ENCODE measurements around the gene TAF8. TPM values are rescaled to one million over a fixed set of nuclear protein-coding genes. Genes with fewer than 3 reads are reported as not detected.
"Not testable (repeated sequence)": the region's sequence is repeated elsewhere in the genome, so short reads cannot be mapped to it uniquely, and the experiment has no call there.

Gene TAF8
- total RNA-seq, 1 experiment from 2014 or later = 22.6 TPM

DNA sequence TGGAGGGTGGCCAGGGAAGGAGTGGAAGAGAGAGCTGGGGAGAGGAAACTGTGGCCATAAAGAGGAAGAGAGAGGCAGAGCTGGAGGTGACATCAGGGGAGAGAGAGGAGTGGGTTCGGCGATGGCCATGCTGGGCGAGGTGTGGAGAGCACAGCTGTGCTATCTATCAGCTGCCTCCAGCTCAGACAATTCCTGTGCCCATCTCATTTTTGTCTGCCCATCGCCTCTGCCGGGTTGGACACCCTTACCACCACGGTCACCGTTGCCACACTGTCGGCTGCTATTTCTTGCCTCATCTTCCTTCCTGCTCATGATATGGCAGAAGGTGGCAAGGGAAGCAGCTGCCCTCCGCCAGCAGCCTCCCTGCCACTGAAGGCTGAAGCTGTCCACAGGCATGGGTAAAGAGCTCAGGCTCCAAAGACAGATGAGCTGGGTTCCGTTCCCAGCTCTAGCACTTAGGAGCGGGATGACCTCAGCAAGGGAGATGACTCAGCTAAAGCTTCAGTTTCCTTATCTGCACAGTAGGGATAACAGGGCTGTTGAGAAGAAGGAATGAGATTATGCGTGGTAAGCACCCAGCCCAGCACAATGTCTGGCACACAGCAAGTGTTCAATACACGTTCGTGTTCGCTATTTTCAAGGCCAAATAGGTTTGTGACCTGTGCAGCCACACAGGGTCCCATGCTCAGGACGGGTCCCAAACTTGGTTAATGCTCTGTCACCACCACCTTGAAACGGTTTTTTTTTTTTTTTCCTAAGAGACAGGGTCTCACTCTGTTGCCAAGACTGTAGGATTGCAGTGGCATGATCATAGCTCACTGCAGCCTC is 21.9 kb upstream of the TAF8 start:
- peak; percentile 75 for DNase-seq (ENCODE audit: low read depth)

DNA sequence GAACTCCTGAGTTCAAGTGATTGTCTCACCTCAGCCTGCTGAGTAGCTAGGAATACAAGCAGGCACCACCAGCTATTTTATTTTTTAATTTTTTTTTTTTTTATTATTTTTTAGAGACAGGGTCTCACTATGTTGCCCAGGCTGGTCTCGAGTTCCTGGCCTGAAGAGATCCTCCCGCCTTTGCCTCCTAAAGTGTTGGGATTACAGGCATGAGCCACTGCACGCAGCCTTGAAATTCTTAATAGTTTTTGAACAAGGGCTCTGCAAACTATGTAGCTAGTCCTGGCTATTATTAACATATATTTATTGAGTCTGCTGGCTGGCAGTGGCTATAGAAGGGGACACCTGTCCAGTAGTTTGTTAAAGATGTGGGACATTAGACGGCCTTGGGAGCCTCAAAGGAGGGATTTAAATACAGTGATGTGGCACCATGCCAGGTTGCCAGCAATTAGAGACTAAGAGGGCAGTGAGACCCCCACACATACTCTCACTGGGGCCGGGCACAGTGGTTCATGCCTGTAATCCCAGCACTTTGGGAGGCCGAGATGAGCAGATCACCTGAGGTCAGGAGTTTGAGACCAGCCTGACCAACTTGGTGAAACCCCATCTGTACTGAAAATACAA is 21.1 kb upstream of the TAF8 start:
- DNase-seq (ENCODE audit: low read depth) = no peak

DNA sequence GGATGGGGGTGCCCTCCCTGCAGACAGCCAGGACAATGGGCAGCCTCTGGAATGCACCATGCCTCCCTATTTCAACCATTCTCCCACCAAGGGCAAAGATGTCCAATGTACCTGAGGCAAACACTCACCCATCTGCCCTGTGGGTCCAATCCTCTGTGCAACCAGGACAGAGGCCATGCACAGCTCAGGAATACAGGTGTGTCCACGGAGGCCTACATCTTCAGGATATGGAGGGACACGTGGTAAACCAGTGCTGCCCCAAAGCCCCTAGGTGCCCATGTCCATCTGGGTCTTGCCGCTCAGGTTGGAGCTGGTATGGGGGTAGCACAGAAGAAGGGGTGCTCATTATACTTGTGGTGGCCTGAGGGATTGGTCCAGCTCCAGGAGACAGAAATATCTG is 20.4 kb upstream of the TAF8 start:
- no peak for DNase-seq (ENCODE audit: low read depth)

DNA sequence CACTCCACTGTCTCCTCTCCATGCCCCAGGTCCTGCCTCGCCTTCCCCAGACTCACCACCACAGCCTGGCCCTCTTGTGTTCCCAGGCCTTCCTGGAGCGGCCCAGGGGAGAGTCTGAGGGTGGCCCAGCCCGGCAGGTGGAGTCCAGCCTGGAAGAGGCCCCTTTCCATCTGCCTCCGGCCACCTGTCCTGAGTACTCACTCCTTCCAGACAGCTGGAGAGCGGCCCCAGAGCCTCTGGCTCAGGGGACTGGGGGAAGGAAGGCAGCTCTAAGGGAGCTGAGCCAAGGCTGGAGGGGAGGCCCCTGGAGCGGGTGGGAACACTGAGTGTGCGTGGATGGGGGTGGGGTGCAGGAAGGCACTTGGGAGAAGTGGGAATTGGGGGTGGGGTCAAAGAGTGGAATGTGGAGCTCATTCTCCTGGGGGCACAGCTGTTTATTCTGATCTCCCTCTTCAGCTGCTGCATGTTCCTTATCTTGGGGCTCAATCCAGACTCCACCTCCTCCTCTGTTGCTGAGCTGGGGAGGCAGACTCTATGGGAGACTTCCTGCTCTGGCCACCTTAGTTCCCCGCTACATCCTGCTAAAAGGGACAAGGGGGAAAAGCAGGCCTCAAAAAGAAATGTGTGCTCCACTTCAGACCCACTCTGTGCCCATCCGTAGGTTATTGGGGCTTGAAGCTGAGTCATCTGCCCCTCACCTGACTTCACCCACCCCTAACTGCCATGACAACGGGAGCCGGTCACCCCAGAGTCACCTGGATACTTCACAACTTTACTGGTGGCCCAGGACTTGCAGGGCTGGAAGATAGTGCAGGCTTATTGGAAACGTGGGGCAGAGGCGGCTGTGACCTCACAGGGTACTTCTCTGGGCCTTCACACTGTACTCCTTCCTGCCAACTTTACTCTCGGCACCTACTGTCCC is 19.5 kb upstream of the TAF8 start:
- no peak for DNase-seq (ENCODE audit: low read depth)

DNA sequence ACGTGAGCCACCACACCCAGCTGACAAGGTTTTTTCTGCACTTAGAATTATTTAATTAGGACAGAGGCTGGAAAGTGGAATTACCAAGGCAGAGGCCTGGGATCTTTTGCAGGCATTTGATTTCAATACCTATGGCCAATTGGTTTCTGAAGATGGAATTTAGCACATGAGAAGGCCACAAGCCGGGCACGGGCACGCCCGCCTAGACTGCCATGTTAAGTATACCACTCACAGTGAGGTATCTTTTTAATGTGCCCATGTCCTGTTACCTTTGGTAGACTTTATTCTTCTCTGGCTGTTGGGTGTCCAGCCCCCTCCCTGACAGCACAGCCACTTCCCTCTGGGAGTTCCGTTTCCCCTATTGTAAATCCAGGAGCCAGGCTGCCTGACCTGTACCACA is 18.0 kb upstream of the TAF8 start:
- no peak for DNase-seq (ENCODE audit: low read depth)

DNA sequence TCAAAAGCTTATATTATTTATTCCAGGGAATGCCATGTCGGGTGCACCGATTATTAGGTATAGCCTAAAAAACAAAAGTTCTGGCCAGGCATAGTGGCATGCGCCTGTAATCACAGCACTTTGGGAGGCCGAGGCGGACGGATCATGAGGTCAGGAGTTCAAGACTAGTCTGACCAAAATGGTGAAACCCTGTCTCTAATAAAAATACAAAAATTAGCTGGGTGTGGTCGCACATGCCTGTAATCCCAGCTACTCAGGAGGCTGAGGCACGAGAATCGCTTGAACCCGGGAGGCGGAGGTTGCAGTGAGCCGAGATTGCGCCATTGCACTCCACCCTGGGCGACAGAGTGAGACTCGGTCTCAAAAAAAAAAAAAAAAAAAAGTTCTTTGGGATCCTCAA is 12.7 kb upstream of the TAF8 start:
- DNase-seq (ENCODE audit: low read depth) = not testable (repeated sequence)

DNA sequence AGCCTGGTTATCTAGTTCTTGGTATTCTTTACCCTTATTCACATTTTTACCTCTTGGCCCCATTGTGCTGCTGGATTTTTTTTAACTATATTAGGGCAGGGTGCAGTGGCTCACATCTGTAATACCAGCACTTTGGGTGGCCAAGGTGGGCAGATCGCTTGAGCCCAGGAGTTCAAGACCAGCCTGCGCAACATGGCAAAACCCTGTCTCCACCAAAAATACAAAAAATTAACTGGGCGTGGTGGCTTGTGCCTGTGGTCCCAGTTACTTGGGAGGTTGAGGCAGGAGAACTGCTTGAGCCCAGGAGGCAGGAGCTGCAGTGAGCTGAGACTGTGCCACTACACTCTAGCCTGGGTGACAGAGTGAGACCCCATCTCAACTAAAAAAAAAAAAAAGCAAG is 12.2 kb upstream of the TAF8 start:
- no peak for DNase-seq (ENCODE audit: low read depth)

DNA sequence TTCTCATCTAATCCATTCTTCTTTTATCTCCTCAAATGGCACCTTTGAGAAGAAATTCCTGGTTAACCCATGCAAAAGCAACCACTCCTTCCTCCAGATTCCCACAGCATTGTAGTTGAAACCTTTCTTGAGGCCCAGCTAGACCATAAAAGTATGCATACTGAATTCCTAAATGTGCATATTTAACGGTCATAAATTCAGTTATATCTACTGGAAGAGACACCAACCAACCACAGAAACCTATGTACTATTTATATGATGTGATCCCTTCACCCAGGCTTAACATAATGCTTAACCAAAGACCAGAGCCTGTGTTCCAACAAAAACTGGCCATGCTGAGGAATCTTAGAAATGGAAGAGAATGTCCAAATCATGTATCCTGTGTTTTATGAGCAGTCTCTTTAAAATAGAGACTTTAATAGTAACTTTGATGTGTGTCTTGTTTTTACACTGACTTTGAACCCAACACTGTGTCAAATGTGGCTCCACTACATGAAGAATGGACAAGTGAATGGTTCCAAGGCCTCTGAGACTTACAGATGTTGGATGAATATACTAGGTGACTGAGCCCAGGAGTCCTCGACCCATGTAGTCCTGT is 11.4 kb upstream of the TAF8 start:
- no peak for DNase-seq (ENCODE audit: low read depth)

DNA sequence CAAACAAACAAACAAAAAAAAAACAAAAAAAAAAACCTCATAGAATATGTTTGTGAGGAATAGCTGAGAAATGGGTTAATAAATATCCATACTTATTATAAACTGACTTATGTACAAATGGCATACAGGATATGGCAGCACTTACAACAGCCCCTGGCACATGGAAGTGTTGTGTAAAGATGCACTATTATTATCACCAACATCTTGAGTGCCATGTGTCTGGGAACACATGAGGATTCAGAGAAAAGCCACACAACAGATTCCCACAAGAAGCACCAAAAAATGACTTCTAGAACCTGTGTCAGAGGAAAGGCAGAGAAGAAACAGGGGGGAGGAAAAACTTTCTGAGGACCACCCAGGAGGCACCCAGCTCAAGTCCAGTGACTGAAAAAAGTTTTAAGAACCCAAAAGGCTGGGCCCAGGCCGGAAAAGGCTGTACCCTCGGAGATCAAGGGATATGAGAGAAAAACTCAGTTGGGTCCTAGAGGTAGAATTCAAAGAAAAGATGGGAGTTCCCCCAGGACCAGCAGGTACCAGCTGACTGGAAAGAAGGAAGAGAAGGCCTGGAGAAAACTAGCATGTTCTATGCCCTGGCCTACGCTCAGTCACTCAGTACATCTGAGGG is 9.4 kb upstream of the TAF8 start:
- DNase-seq (ENCODE audit: low read depth) = no peak

DNA sequence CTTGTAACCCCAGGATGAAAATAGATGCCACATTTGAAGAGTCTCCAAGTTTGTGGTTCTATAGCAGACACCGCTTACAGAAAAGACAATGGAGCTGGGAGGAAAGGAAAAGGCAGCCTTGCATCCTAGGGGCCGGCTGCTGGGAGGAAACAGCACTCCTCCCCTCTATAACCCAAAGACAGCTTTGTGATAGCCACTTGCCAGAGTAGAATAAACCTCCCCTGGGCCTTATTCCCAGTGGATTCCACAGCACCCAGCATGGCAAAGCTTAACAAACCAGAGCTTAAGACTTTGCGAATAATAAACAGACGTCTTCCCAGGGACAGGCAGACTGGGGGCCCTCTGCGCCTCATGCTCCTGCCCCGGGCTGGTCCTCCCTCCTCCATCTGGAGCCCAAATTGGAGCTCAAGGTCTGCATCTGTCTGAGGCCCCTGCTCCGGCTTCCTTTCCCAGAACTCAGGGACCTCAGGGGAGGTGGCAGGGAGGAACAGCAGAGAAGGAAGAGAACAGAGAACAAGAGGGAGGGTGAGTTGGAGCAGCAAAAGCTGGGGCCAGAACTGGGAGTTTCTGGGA is 8.8 kb upstream of the TAF8 start:
- DNase-seq (ENCODE audit: low read depth) = peak; percentile 17

DNA sequence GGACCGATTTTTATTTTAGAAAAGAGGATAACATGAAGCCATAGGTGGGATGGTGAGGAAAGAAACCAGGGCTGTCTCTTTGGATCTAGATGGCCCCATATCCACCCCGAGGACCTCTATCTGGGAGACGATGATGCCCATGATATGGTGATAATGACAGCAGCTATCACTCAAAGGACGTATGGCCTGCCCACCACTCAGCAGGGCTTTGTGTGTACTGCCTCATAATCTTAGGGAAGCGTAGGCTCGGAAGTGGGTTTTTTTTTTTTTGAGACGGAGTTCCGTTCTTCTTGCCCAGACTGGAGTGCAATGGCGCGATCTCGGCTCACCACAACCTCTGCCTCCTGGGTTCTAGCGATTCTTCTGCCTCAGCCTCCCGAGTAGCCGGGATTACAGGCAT is 8.2 kb upstream of the TAF8 start:
- DNase-seq (ENCODE audit: low read depth) = no peak

DNA sequence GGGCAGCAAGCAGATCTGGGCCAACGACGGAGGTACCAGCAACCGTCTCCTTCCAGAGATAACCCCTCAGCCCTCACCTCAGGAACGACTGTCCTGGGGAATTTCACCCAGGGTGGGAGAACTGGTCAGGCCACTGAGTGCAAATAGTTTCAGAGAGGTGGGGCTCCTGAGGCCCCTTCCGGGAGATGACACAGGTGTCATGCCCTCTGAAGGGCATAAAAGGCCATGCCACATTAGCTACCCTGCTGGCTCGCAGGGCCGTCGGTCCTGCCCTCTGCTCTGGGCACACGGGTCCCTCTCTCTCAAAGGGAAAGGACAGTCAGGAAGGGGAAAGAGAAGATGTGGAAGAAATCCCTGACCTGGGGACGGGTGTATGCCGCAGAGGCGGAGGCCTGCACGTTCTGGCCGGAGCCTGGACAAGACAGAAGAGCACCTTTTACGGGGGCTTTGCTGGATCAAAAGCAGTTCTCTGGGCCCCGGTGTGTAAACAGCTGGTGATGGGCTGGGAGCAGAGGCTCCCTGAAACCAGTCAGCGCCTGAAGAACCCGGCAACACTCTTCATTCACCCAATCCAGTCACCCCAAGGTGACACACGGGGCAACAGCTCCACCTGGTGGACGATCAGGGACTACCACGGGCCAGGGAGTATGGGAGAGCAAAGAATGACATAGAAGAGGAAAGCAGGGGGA is 6.4 kb upstream of the TAF8 start:
- DNase-seq (ENCODE audit: low read depth) = peak; percentile 77

DNA sequence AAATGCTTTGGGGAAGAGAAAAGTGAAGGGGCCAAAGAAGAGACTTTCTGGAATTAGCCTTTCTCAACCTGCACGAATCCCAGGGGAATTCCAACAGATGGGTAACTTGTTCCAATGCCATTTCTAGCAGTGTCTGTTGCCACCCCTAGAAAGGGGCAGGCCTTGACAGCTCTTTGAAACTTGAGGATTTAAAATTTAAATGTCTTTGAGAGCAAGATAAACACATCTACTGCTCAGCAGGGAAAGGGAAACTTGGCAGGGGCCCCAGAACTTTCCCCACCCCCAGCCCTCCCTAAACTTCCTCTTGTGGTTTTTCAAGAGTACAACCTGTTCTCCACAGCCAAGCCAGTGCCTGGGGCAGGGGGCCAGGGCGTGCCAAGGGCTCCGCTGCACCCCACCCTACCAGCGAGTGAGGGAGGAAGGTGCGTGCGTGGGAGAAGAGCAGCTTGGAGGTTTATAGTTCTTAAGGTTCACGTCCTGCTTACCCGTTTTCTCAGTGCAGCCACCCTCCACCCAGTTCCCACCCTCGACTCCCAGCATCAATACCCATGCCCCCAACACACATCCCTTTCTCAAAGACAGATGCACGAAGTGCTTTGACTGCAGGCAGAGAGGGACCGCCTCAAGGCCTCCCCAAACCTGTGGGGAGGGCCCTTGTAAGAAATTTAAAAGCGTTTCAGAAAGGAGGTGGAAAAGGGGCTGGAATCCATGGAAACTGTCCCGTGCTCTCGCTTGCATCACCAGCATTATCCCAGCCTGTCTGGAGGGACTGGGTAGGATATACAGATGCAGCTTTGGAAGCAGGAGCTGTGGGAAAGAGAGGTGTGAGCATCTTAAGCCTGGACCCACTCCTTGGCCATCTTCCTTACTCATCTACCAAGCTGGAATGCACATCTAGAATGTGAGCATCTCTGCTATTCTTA is 4.5 kb upstream of the TAF8 start:
- peak; percentile 87 for DNase-seq (ENCODE audit: low read depth)

DNA sequence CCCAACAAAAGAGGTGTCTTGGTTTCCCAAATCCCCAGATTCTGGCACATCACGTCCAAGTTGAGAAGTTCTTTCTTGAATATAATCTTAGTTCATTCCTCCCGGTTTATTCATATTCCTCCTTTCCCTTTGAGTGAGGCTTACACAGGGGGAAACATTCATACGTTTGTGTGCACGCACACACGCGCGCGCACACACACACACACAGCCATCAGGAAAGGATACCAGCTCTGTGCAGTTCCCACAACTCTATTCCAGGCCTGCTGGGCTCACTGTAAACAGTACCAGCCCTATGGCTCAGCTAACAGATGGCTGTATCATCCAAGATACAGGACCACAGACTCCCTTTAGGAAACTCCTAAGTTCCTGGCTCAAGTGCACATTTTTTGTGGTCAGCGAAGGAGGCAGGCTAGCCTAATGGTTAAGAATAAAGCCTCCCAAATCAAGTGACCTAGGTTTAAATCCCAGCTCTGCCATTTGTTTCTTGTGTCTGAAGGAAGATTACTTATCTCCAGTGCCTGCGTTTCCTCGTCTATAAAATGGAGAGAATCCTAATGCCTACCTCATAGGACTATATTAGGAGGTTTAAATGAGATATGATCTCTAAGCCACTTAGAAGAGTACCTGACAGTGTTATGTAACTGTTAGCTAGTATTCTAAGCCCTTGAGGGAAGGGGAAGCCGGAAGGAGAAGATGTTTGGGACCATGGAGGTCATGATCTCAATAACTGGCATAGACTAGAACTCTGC is 3.7 kb upstream of the TAF8 start:
- no peak for DNase-seq (ENCODE audit: low read depth)

DNA sequence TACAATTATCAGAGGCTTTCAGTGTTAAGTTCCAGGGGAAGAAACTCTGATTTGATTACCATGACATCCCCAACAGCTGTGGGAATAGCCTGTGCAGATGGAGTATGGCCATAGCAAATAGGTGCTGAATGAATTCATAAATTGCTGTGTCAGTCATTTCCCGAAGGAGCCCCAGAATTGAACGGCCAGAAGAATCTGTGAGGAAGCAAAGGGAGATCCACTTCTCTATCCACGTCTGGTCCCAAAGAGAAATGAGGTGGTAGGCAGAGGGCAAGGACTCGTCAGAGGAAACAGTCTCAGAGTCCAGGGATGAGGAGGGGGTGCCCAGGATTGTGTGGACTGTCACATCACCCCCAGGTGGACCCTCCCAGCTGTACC is 3.1 kb upstream of the TAF8 start:
- DNase-seq (ENCODE audit: low read depth) = no peak

DNA sequence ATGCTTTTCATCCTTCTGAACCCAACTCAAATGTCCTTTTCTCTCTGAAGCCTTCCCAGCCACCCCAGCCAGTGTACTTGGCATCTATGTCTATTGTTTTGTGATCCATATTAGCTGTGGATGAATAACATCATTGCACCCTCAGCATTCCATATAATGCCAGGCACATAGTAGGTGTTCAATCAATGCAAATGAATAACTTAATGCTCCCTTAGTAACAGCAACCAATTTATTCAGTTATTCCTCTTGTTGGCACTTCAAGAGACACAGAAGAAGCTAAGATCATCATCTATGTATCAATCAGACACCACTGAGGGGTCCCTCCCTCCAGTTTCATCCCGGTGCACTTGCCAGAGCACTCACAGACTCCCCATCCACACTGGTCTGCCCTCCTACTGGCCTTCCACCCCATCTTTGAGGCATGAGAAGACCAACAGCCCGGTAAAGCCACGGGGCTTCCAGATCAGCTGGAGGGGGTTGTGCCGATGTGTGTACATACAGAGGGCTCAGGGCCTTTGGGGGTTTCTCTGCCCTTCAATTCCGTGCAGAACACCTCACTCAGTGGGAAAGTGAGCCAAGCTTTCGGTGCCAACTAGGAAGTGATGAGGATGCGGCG is 2.4 kb upstream of the TAF8 start:
- DNase-seq (ENCODE audit: low read depth) = no peak

DNA sequence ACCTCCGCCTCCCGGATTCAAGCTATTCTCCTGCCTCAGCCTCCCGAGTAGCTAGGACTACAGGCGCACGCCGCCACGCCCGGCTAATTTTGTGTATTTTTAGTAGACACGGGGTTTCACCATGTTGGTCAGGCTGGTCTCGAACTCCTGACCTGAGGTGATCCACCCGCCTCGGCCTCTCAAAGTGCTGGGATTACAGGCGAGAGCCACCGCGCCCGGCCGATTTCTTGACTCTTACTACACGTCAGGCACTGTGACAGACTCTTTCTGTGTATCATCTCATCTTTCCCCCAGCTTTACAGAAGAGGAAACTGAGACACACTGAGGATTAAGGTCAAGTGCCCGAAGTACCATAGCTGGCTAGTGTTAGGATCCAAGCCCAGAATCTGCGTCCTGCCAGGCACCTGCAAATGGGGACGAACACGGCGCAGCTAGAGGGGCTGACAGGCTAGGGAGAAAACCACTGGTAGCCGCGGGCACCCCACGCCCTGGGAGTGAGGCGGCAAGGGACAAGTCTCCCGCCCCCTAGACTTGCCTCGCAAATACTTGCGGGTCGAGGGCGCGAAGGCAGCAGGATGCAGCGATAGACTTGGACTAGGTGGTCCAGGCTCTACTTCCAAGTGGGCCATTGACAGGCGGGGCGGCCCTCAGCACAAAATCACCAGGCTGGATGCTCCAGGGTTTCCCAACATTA is 1.1 kb upstream of the TAF8 start:
- DNase-seq (ENCODE audit: low read depth) = no peak

DNA sequence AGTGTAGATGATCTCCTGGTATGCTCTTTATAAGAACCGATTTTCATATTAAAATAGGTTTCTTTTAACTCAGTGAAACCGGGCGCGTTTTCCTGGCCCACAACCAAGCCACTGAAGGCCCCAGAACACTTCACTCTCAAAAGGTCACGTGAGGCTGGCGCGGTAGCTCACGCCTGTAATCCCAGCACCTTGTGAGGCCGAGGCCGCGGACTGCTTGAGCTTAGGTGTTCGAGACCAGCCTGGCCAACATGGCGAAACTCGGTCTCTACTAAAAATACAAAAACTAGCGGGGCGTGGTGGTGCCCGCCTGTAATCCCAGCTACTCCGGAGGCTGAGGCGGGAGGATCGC is 402 bp upstream of the TAF8 start:
- DNase-seq (ENCODE audit: low read depth) = peak; percentile 13

All from RPMI7951 (cell line).